GM18867 (cell line): ENCODE data around the gene THEM5.
"Not testable (repeated sequence)": the region's sequence is repeated elsewhere in the genome, so short reads cannot be mapped to it uniquely, and the experiment has no call there.

ENCODE experiments used
- ATAC-seq: cut with Tn5 transposase; IDR thresholded peaks from one replicate; pipeline ENCODE4 v1.9.1; 2021; ENCODE audit warnings: mild to moderate bottlenecking, moderate library complexity; ENCODE audit not compliant: unreplicated experiment

THEM5 gene

GRCh38 chr1:151867765-151868411 lies 14.4 kb upstream of the THEM5 start:
- no peak for ATAC-seq

GRCh38 chr1:151867321-151867720 lies 13.8 kb upstream of the THEM5 start:
- ATAC-seq: no peak

- ATAC-seq: no peak
Measured at GRCh38 chr1:151864411-151864810, 10.9 kb upstream of the THEM5 start.

- no peak for ATAC-seq
Measured at GRCh38 chr1:151862604-151863003, 9.1 kb upstream of the THEM5 start.

- no peak for ATAC-seq
Measured at GRCh38 chr1:151860504-151861187, 7.1 kb upstream of the THEM5 start.

GRCh38 chr1:151859891-151860293 lies 6.4 kb upstream of the THEM5 start:
- no peak for ATAC-seq

GRCh38 chr1:151858886-151859665 lies 5.6 kb upstream of the THEM5 start:
- no peak for ATAC-seq

GRCh38 chr1:151858030-151858746 lies 4.7 kb upstream of the THEM5 start:
- no peak for ATAC-seq

- ATAC-seq: no peak
Measured at GRCh38 chr1:151855933-151856332, 2.4 kb upstream of the THEM5 start.

- not testable (repeated sequence) for ATAC-seq
Measured at GRCh38 chr1:151855516-151855915, 2.0 kb upstream of the THEM5 start.

GRCh38 chr1:151854658-151855057 lies 1.1 kb upstream of the THEM5 start:
- ATAC-seq: no peak

GRCh38 chr1:151852733-151853132 lies 779 bp downstream of the THEM5 start:
- ATAC-seq: no peak

- ATAC-seq: no peak
Measured at GRCh38 chr1:151851886-151852285, 1.6 kb downstream of the THEM5 start.

- no peak for ATAC-seq
Measured at GRCh38 chr1:151849871-151850270, 3.6 kb downstream of the THEM5 start.

GRCh38 chr1:151849126-151849525 lies 4.4 kb downstream of the THEM5 start:
- no peak for ATAC-seq

GRCh38 chr1:151847867-151848596 lies 5.5 kb downstream of the THEM5 start:
- ATAC-seq: no peak

GRCh38 chr1:151846686-151847237 lies 6.8 kb downstream of the THEM5 start:
- no peak for ATAC-seq

GRCh38 chr1:151846062-151846568 lies 7.4 kb downstream of the THEM5 start:
- ATAC-seq: no peak

- no peak for ATAC-seq
Measured at GRCh38 chr1:151843398-151843797, 10.1 kb downstream of the THEM5 start.

- ATAC-seq: no peak
Measured at GRCh38 chr1:151841141-151841540, 12.4 kb downstream of the THEM5 start.
